Globus pallidus (tissue), 1 donor: ENCODE data around the gene DUSP5.

Source experiments
- DNase-seq: peaks from one replicate; pipeline ENCODE4 v3.0.0-alpha.2; 2015; ENCODE audit warnings: low spot score

The DUSP5 gene

DNA sequence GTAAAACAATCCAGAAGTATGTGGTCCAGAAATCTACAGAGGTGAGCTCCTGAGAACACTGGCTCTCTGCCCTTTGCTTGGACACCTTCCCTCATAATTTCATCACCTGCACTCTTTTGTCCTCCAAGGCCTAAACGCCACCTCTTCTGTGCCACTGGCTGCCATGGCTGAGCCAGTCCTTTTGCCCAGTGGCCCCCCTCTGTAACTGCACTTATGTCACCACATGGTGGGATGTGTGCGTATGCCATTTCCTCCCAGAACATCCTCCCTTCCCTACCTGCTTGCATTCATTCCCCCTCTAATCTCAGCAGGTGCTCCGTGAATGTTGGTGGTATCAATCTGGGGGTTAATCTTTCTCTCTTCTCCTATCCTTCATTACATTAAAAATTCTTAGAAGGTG is 17.3 kb upstream of the DUSP5 start:
- DNase-seq: no peak

DNA sequence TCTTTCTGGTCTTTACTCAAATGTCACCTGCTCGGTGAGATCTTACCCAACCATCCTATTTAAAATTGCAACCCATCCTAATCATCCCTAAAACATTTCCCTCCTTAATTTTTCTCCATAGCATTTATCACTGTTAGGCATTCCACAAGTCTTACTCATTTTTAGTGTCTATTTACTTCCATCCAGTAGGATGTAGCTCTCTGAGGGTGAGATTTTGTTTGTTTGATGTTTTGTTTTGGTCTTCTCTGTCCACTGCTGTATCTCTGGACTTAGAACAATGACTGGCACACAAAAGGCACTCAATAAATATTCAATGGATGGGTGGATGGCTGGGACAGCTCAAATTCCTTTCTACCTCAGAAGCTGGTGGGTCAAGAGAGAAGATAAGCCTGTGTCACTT is 15.8 kb upstream of the DUSP5 start:
- no peak for DNase-seq

DNA sequence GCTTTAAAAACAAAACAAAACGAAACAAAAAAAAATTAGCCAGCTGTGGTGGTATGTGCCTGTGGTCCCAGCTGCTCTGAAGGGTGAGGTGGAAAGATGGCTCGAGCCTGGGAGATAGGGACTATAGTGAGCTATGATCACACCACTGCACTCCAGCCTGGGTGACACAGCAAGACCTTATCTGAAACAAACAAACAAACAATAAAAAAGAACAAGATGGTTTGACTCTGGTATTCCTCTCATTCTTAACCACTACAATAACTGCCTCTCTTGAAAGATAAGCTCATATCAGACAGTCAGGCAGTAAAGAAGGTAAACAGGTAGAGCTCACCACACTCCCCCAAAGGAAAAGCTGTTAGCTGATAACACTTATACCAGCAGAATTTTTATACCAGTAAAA is 14.1 kb upstream of the DUSP5 start:
- no peak for DNase-seq

GRCh38 chr10:110485541-110485940 is 12.2 kb upstream of the DUSP5 start:
- no peak for DNase-seq

GRCh38 chr10:110486680-110487410 is 10.9 kb upstream of the DUSP5 start:
- no peak for DNase-seq

DNA sequence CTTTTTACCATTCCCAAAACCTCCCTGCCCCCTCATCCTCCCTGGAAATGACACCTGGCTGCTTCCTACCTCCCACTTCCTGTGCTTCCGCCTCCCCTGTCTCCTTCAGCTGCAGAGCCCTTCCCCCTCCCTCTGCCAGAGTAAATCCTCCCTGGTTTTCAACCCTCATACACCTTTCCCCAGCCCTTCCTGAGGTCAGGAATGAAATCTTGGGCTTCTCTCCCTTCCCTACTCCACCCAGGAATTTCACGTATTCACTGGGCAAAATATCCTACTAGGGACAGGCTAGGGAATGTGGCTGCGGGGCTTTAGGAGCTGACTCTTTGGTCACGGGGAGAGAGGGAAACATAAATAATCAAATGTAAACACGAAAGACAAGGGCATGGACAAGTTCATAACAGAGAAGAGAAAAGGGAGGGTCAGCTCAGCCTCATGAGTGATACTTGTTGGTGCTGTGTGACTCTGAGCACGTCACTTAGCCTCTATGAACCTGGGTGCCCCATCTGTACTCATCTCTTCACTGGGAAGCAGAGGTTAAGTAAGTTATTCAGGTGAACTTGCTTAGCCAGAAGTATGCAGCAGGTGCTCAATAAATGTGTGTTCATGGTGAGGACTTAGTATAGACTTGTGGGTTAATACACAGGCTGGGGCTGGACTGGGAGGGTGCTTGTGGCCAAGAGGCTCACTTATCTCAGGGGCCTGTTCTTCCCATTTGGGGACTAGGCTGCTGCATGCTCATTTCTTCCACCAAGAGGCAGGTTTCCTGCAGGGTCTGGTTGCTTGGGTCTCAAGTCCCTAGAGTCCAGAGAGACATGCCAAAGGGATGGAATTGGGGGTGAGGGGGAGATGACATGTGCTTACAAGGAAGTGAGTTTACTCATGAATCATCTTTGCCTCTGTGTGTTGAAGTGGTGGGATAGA is 10.0 kb upstream of the DUSP5 start:
- no peak for DNase-seq

DNA sequence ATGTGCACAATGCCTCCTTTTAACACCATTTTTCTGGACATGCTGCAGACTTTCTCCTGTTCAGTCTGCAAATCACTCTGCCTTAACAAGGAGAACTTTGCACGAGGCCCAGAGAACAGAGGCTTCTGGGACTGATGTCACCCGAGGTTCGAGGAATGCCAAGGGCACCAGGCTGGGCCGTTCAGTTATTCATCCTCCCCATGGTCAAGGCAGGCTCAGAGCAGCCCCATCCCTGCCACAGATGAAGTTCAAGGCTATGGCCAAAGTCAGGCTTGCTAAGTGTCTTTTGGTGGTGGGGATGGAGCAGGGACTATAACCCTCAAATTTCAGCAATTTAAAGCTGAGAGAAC is 9.4 kb upstream of the DUSP5 start:
- DNase-seq: no peak

DNA sequence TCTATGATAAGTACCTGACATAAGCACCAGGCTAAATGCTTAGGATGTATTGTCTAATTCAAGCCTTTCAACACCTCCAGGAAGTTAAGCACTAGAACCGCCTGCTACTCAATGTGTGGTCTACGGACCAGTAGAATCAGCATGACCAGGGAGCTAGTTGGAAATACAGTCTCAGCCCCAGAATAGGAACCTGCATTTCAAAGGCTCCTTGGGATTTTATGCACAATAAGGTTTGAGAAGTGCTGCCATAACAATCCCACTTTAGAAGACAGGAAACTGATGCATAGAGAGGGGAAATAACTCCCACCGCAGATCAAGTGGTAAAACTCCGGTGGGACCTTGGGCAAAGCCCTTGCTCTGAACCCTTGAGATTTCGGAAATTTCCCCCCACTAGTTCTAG is 8.8 kb upstream of the DUSP5 start:
- no peak for DNase-seq

DNA sequence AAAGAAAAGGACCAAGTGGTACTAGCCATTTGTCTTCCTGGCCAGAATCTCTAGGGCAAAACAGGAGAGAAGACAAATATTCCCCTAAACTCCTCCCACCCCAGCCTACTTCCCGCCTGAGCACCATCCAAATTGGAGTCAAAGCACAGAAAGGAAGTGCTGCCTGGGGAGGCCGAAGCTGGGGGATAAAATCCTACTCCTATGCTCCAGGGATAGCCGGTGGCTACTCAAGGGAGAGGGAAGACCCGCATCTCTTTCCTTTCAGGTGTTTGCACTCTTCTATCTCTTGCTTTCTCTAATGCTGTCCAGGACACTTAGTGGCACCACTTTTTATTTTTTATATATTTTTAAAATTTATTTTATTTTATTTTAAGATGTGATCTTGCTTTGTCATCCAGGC is 7.1 kb upstream of the DUSP5 start:
- no peak for DNase-seq

DNA sequence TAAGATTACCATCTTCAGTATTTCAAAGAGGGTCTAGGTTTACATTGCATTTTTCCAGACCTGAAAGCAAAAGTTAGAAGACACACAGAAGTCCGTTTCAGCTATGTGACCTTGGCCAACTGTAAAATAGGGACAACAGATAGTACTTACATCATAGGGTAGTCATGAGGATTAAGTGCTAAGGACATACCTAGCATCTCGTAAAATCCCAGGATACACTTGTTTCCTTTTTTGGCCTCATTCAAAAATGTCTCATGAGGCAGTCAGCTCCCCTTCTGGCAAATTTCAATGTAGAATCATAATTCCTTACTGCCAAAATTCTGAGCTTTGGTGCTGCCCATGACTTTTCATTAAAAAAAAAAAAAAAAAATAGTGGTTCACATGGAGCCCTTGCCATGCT is 6.4 kb upstream of the DUSP5 start:
- no peak for DNase-seq

GRCh38 chr10:110492069-110492822 is 5.5 kb upstream of the DUSP5 start:
- DNase-seq: no peak

- no peak for DNase-seq
Measured at GRCh38 chr10:110493832-110494426, 3.8 kb upstream of the DUSP5 start.

DNA sequence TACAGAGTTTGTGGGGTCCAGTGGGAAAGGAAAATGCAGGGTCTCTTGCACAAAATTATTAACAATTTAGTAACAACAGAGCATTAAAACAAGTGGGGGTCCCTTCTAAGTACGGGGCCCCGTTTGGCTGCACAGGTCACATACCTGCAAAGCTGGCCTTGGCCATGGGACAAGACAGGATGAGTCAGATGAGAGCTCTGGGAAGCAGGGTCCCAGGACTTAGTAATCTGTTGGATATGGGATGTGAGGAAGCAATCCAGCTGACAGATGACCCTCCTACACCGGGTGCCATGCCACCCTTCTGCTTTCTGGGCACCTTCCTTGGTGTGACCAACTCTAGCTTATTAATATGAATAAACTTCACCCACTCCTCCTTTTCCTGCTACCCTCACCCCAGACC is 3.2 kb upstream of the DUSP5 start:
- no peak for DNase-seq

- DNase-seq: no peak
Measured at GRCh38 chr10:110495731-110496552, 1.8 kb upstream of the DUSP5 start.

GRCh38 chr10:110496553-110497437 is 912 bp upstream of the DUSP5 start:
- DNase-seq: no peak

DNA sequence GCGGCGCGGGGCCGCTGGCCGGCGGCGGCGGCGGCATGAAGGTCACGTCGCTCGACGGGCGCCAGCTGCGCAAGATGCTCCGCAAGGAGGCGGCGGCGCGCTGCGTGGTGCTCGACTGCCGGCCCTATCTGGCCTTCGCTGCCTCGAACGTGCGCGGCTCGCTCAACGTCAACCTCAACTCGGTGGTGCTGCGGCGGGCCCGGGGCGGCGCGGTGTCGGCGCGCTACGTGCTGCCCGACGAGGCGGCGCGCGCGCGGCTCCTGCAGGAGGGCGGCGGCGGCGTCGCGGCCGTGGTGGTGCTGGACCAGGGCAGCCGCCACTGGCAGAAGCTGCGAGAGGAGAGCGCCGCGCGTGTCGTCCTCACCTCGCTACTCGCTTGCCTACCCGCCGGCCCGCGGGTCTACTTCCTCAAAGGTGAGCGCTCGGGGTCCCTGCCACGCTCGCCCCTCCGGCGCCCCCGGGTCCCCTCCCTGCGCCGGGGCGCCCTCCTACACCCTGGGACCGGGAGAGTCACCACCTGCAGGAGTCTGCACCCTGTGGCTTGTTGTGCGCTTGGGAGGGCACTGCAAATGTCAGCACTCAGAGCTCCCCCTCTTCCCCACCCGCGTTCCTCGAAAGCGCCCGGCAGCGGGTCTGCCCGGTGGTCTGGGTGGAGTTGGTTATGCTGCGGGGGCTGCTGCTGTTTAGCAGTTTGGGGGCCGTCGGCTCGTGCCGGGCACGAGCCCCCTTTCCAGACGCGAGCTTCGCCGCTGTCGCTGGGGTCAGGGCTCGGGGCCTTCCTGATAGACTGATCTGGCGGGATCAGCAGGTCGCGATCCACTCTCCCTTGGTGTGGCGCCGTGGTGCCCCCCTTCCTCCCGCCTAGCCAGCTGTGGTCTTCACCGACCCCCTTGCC is 627 bp downstream of the DUSP5 start:
- DNase-seq: no peak

- DNase-seq: no peak
Measured at GRCh38 chr10:110498982-110499795, 1.5 kb downstream of the DUSP5 start.

GRCh38 chr10:110499796-110500514 is 2.2 kb downstream of the DUSP5 start:
- DNase-seq: no peak
